Measurements from ENCODE around the gene C11orf97. TPM values are rescaled to one million over a fixed set of nuclear protein-coding genes. Genes with fewer than 3 reads are reported as not detected.

Gene C11orf97
- total RNA-seq, 1 experiment from 2014 or later: not detected

DNA sequence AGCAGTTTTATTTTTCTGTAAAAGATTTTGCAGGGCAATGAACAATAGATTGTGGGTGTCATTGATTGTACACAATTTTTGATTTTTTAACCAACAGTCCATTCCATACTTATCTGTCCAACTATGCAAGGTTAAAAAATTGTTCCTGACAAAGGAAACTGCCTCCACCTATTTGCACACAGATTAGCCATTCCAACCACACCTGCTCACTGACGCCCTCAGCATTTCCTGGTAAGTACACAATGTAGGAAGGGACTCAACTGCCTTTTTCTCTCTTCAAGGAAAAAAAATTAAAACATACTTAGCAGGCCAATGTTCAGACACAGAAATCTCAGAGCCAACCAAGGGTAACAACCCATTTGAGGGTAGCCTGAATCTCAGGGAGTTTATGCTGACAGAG, 27.2 kb downstream of the C11orf97 start:
- H3K27ac ChIP-seq (ENCODE audit: low read depth, low read length, poor library complexity, severe bottlenecking): no peak overlapping the region
- no peaks in the 10 kb centered on the region for H3K27me3 ChIP-seq (replicated peaks; ENCODE audit: insufficient read depth, low read depth, low read length, poor library complexity)
- no peaks in the 10 kb centered on the region for H3K9me3 ChIP-seq (ENCODE audit: low read depth, low read length, poor library complexity, severe bottlenecking)
- BruUV-seq (replicated peaks): no TSS peak
- TF ChIP-seq EZH2 (IDR thresholded peaks at IDR 0.05; ENCODE audit: borderline replicate concordance, low read depth, low read length, poor library complexity, severe bottlenecking): no peak
- TF ChIP-seq, protein P1, sequence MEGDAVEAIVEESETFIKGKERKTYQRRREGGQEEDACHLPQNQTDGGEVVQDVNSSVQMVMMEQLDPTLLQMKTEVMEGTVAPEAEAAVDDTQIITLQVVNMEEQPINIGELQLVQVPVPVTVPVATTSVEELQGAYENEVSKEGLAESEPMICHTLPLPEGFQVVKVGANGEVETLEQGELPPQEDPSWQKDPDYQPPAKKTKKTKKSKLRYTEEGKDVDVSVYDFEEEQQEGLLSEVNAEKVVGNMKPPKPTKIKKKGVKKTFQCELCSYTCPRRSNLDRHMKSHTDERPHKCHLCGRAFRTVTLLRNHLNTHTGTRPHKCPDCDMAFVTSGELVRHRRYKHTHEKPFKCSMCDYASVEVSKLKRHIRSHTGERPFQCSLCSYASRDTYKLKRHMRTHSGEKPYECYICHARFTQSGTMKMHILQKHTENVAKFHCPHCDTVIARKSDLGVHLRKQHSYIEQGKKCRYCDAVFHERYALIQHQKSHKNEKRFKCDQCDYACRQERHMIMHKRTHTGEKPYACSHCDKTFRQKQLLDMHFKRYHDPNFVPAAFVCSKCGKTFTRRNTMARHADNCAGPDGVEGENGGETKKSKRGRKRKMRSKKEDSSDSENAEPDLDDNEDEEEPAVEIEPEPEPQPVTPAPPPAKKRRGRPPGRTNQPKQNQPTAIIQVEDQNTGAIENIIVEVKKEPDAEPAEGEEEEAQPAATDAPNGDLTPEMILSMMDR (conservative IDR thresholded peaks at IDR 0.05; ENCODE audit: low read depth, low read length): no peak
- no peaks in the 10 kb centered on the region for H3K36me3 ChIP-seq (ENCODE audit: insufficient read depth, low read length, poor library complexity, severe bottlenecking)
- intact Hi-C loops (cut with micrococcal nuclease; ENCODE audit: unreplicated experiment): no loop called here
- CTCF ChIA-PET: no interaction called here
- POLR2A ChIA-PET (ENCODE audit: low non-redundant PET): no interaction called here
- no peak overlapping the region for H3K4me3 ChIP-seq (ENCODE audit: low read depth, low read length, poor library complexity, severe bottlenecking)
- no peaks in the 10 kb centered on the region for H3K4me1 ChIP-seq (ENCODE audit: insufficient read depth, low read length, poor library complexity, severe bottlenecking)
- no peak for DNase-seq (ENCODE audit: low spot score)

DNA sequence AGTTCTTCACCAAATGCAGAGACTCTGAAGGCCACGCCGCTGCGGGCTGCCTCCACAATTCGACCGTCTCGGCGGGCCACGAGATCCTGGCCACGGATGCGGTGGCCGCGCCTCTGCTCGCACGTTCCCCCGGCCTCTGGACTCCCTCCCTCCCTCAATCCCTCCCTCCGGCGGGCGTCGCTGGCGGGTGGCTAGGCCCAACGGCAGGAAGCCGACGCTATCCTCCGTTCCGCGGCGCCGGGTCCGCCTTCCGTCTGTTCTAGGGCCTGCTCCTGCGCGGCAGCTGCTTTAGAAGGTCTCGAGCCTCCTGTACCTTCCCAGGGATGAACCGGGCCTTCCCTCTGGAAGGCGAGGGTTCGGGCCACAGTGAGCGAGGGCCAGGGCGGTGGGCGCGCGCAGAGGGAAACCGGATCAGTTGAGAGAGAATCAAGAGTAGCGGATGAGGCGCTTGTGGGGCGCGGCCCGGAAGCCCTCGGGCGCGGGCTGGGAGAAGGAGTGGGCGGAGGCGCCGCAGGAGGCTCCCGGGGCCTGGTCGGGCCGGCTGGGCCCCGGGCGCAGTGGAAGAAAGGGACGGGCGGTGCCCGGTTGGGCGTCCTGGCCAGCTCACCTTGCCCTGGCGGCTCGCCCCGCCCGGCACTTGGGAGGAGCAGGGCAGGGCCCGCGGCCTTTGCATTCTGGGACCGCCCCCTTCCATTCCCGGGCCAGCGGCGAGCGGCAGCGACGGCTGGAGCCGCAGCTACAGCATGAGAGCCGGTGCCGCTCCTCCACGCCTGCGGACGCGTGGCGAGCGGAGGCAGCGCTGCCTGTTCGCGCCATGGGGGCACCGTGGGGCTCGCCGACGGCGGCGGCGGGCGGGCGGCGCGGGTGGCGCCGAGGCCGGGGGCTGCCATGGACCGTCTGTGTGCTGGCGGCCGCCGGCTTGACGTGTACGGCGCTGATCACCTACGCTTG, 31.7 kb downstream of the C11orf97 start, which contains the start of gene FUT4:
FUT4 (plus strand) TSS at position 227 of the 951 bp plus-strand sequence; CDS start at position 440, 213 bp downstream.
- ChIA-PET POLR2A (ENCODE audit: low non-redundant PET) (no interaction called here), CTCF (no interaction called here)
- Histone ChIP-seq H3K4me1 (ENCODE audit: insufficient read depth, low read length, poor library complexity, severe bottlenecking) (peaks cover 26% of the 10 kb centered on the region), H3K36me3 (ENCODE audit: insufficient read depth, low read length, poor library complexity, severe bottlenecking) (peaks cover 7% of the 10 kb centered on the region), H3K4me3 (ENCODE audit: low read depth, low read length, poor library complexity, severe bottlenecking) (peak within 1 kb of the TSS; percentile 73), H3K9me3 (ENCODE audit: low read depth, low read length, poor library complexity, severe bottlenecking) (no peaks in the 10 kb centered on the region), H3K27me3 (replicated peaks; ENCODE audit: insufficient read depth, low read depth, low read length, poor library complexity) (no peaks in the 10 kb centered on the region), H3K27ac (ENCODE audit: low read depth, low read length, poor library complexity, severe bottlenecking) (peak within 1 kb of the TSS; percentile 97)
- no TSS peak for BruUV-seq (replicated peaks)
- no peak for TF ChIP-seq EZH2 (IDR thresholded peaks at IDR 0.05; ENCODE audit: borderline replicate concordance, low read depth, low read length, poor library complexity, severe bottlenecking)
- TF ChIP-seq, protein P1 (conservative IDR thresholded peaks at IDR 0.05; ENCODE audit: low read depth, low read length): peak; percentile 24; the same call in 1 of the 2 replicates
- peak; percentile 92 for DNase-seq (ENCODE audit: low spot score)
- intact Hi-C loops (cut with micrococcal nuclease; ENCODE audit: unreplicated experiment): no loop called here

DNA sequence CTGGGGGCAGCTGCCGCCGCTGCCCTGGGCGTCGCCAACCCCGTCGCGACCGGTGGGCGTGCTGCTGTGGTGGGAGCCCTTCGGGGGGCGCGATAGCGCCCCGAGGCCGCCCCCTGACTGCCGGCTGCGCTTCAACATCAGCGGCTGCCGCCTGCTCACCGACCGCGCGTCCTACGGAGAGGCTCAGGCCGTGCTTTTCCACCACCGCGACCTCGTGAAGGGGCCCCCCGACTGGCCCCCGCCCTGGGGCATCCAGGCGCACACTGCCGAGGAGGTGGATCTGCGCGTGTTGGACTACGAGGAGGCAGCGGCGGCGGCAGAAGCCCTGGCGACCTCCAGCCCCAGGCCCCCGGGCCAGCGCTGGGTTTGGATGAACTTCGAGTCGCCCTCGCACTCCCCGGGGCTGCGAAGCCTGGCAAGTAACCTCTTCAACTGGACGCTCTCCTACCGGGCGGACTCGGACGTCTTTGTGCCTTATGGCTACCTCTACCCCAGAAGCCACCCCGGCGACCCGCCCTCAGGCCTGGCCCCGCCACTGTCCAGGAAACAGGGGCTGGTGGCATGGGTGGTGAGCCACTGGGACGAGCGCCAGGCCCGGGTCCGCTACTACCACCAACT, 32.5 kb downstream of the C11orf97 start:
- no peak for DNase-seq (ENCODE audit: low spot score)
- Histone ChIP-seq H3K9me3 (ENCODE audit: low read depth, low read length, poor library complexity, severe bottlenecking) (no peaks in the 10 kb centered on the region), H3K36me3 (ENCODE audit: insufficient read depth, low read length, poor library complexity, severe bottlenecking) (peaks cover 7% of the 10 kb centered on the region), H3K4me3 (ENCODE audit: low read depth, low read length, poor library complexity, severe bottlenecking) (peak overlapping the region; percentile 73), H3K27ac (ENCODE audit: low read depth, low read length, poor library complexity, severe bottlenecking) (peak overlapping the region; percentile 97), H3K27me3 (replicated peaks; ENCODE audit: insufficient read depth, low read depth, low read length, poor library complexity) (no peaks in the 10 kb centered on the region), H3K4me1 (ENCODE audit: insufficient read depth, low read length, poor library complexity, severe bottlenecking) (peaks cover 26% of the 10 kb centered on the region)
- POLR2A ChIA-PET (ENCODE audit: low non-redundant PET): no interaction called here
- TF ChIP-seq, protein P1 (conservative IDR thresholded peaks at IDR 0.05; ENCODE audit: low read depth, low read length): no peak
- TF ChIP-seq EZH2 (IDR thresholded peaks at IDR 0.05; ENCODE audit: borderline replicate concordance, low read depth, low read length, poor library complexity, severe bottlenecking): no peak
- BruUV-seq (replicated peaks): no TSS peak
- intact Hi-C loops (cut with micrococcal nuclease; ENCODE audit: unreplicated experiment): no loop called here
- CTCF ChIA-PET: no interaction called here

Measured in A673 (cell line).